Epidermal melanocyte (primary cell): Measurements from ENCODE around the gene RBM17.
"Not testable (repeated sequence)": the region's sequence is repeated elsewhere in the genome, so short reads cannot be mapped to it uniquely, and the experiment has no call there.

Experiments used
- DNase-seq: peaks from one replicate; pipeline ENCODE4 v3.0.0; 2011; ENCODE audit warnings: low spot score; ENCODE audit not compliant: insufficient read length

RBM17 gene

DNA sequence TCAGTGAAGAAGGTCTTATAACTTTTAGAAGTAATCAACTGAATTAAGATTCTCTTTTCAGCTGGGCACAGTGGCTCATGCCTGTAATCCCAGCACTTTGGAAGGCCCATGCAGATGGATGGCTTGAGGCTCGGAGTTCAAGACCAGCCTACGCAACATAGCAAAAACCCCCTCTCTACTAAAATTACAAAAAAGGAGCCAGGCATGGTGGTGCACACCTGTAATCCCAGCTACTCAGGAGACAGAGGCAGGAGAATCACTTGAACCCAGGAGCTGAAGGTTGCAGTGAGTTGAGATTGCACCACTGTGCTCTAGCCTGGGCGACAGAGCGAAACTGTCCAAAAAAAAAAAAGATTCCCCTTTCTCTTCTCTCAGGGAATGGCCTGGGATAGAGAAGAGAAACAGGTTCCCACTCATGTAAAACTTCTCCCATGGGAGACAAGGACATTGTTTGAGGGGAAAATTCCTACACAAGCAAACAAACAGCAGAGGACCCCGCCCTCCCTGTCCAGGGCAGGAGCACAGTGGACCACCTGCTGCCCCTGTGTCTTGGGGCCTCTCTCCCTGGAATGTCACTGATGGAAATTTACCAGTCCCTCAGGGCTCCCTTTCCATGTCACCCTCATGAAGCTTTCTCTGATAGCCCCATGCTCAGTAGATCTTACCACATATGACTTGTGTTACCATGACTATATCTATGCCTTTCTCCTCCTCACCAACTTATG lies 32.3 kb upstream of the RBM17 start:
- no peak for DNase-seq

DNA sequence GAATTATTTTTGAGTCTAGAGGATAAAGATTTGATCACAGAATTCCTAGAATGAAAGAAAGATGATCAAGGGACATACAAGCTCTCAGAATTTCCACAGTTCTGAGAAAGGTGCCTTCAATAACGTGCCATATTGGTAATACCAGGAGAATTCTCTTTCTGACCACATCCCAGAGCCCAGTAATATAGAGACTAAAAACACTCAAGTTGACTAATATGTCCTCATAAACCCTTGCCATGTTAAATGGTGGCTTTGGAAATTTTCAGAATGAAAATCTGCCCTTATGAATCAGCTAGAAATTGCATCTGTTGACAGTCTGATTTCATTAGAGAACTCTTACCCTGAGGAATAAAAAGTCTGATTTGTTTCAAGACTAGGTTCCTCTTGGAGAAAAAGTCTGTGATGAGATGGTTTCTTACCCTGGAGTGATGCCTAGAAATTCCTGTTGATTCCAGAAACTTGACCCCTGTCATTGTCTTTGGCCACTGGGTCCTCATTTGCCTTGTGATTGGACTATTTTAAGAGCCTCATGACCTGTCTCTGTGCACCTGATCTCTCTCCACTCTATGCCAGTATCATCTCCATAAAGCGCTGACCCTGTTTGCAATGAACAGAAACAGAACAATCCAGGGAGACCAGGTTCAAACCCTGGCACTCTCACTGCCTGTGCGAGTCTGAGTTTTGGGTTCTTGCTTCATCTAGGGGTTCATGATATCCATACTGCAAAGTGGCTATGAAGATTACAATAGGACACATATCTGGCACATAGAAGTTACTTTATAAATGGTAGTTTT lies 30.0 kb upstream of the RBM17 start:
- no peak for DNase-seq

- DNase-seq: no peak
These were observed 29.3 kb upstream of the RBM17 start for GRCh38 chr10:6059506-6059905.

GRCh38 chr10:6061056-6061455 lies 27.8 kb upstream of the RBM17 start:
- DNase-seq: no peak

DNA sequence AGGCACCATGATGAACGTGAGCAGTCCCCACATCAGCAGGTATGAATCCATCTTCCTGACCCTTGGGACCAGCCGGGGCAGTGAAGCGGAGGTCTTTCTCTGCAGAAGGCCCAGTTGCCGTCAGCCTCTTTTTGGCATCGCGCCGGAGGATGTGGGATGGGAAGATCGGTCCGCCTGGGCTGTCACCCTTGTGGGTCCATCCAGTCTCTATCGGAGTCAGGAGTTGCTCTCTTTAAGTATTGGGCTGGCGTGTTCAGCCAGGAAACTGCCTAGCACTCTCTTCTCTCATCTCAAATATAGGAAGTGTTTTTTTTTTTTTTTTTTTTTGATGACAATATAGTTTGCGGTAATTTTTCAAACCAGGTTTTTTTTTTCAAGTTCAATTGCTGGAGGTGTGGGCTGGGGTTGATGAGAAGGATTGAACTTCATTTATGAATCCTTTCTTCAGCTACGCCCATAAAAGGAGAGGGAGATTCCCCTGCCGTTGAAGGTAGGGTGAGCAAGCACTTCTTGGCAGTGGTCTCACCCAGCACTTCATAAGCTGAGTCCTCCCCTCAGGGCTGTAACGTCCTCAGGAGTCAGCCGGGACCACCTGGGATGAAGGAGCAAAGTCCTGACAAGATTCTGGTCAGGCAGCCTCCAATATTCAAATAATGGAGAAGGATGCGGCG lies 26.6 kb upstream of the RBM17 start, which contains the start of gene IL2RA:
IL2RA (minus strand) TSS at position 267 of the 671 bp plus-strand sequence; CDS start at position 51, 216 bp downstream.
- no peak for DNase-seq

DNA sequence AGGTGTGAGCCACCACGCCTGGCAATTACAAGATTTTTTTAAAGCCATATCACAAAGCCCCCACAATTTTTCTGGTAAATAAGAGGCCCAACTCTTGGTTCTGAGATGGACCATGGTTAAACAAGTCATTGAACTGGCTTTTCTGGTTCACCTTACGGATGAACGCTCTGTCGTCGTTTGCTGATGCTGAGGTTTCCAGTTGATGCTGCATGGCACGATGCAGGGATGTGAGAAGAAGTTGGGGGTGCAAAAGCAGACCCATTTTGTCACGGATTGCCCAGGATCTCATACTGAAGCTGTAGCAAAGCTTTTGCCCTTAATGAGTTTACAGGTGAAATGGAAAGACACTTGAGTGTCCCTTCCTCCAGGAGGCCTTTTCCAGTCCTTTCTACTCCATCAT lies 24.7 kb upstream of the RBM17 start:
- no peak for DNase-seq

- not testable (repeated sequence) for DNase-seq
These were observed 24.1 kb upstream of the RBM17 start for GRCh38 chr10:6064726-6065125.

- no peak for DNase-seq
These were observed 23.4 kb upstream of the RBM17 start for GRCh38 chr10:6065406-6065805.

DNA sequence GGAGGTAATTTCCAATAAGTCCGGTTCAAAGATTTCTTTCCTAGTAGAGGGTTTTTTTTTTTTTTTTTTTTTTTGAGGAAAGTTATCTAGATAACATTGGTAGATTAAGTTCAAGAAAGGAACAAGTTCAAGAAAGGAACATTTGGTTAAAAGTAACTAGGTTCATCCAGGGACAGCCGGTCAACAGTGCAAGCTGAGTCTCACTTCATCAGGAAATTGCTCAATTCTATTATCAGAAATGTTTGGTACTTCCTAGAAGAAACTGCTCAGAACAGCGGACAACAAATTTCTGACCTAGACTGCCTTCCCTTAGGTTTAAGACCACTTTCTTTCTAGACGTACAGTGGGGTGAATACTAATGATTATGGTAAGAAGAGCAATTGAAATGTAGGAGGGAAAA lies 23.0 kb upstream of the RBM17 start:
- DNase-seq: no peak

DNA sequence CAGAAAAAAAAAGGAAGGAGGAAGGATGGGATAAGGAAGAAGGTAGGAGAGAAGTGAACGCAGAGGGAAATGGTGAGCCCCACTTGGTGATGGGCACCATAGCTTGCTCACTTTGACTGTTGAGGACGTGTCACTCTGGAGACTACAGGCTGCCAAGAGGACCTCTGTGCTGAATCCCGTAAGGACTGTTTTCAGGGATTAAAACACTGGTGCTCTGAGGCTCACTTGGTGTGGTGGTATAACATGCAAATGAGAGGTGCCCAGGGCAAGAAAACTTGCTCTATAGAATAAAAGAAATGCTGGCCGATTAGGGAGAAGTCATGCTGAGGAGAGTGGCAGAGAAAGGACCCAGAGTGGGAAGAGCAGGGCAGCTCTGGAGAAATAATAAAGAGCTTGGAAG lies 21.4 kb upstream of the RBM17 start:
- no peak for DNase-seq

DNA sequence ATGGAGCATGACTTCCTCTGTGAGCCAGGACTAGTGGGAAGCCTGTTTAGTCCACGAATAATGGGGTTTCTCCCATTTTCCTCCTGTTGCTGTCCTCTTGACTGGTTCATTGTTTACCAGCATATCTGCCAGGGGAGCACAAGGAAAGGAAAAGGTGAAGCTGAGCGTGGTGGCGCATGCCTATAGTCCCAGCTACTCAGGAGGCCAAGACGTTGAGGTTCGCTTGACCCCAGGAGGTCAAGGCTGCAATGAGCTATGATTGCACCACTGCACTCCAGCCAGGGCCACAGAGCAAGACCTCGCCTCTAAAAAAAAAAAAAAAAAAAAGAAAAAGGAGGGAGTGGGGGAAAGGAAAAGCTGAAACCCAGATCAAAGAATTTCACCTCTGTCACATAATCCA lies 20.8 kb upstream of the RBM17 start:
- no peak for DNase-seq

- no peak for DNase-seq
These were observed 20.4 kb upstream of the RBM17 start for GRCh38 chr10:6068422-6068821.

GRCh38 chr10:6069081-6069931 lies 19.5 kb upstream of the RBM17 start:
- DNase-seq: no peak

- DNase-seq: no peak
These were observed 18.2 kb upstream of the RBM17 start for GRCh38 chr10:6070660-6071059.

- no peak for DNase-seq
These were observed 17.4 kb upstream of the RBM17 start for GRCh38 chr10:6071181-6072175.

DNA sequence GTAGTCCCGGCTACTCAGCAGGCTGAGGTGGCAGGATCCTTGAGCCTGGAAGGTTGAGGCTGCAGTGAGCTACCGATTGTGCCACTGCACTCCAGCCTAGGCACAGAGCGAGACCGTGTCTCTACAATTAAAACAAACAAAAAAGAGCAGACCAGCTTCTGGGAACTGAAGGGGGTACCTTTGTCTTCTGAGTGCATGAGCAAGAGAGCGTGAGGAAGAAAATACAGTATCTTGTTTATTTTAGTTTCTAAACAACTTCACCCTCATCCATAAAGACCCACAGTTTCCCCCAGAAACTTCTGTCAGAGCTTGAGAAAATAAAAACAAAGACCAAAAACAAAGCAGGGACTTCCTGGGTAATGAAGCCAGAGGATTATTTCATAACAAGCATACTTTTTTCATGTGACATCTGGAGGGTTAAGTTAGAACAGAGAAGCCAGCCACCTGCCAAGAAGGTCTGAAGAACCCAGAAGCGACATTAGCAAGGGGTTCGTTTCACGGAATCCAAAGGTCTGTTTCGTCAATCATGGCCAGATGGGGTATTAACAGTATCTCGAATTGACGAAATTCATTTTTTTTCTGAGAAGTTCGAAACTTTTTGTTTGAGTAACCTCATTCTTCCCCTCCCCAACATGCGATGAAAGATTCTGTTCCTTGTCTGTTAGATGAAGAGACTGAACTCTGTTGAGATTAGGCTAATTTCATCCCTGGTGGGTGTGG lies 16.5 kb upstream of the RBM17 start:
- DNase-seq: no peak

DNA sequence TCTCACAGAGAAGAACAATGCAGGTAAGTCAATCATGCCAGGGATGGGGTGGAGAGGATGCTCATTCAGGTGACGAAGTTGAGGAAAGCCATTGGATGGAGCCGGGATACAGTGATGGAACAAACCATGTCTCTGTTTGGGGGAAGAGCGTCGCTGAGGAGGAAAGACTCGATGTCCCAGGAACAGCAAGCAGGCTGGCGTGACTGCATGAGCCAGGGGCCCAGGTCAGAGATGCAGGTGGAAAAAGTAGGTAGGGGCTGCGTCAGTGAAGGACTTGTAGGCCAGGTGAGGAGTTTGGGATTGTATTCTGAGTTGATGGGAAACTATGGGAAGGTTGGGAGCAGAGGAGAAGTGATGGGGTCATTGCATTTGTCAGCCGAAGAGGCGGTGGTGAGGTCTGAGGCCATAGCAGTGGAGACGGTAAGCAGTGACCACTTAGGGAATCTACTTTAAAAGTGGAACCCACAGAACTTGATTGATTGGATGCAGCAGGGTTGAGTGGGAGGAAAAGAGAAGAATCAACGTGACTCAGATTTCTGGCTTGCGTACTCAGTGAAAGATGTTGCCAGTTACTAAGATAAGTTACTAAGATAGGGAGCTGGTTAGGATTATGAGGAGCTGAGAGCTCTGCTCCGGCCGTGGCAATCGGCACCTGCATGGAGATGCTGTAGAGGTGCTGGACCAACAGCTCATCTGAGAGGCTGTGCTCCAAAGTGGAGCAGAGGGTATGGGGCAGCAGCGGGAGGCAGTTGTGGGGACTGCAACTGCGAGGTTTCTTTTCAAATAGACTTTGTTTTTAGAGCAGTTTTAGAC lies 14.1 kb upstream of the RBM17 start:
- no peak for DNase-seq

- no peak for DNase-seq
These were observed 11.7 kb upstream of the RBM17 start for GRCh38 chr10:6077071-6077675.
